ENCODE measurements around the gene ACTRT2. TPM values are rescaled to one million over a fixed set of nuclear protein-coding genes. Genes with fewer than 3 reads are reported as not detected.

Gene ACTRT2
- total RNA-seq, 4 donors from 2014 or later = not detected

DNA sequence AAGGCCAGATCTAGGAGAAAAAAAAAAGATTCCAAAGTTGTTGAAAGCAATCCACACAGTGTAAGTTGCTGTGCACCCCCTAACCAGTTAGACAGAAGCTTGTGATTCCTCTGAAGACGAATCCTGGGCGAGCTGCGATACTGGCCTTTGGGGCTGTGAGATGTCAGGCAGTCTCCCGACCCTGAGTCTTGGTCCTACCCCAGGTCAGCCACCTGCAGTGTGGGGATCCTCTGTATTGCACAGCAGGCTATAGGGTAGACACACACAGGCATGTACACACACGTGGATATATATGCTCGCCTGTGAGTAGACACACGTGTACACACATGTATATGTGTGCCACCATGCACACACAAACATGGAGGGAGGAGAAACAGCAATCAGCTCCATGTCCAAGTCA, 12.9 kb downstream of the ACTRT2 start:
- H3K4me3 ChIP-seq = no peak overlapping the region
- no peak overlapping the region for H3K27ac ChIP-seq
- DNase-seq (ENCODE audit: low spot score in 2 of 2) = no peak
- H3K9me3 ChIP-seq = no peaks in the 10 kb centered on the region
- no peaks in the 10 kb centered on the region for H3K36me3 ChIP-seq
- H3K4me1 ChIP-seq = peaks cover 0 to 12% (median 0%) of the 10 kb centered on the region in 4 donors
- TF ChIP-seq EP300 (IDR thresholded peaks at IDR 0.05) = no peak
- TF ChIP-seq, protein P1, sequence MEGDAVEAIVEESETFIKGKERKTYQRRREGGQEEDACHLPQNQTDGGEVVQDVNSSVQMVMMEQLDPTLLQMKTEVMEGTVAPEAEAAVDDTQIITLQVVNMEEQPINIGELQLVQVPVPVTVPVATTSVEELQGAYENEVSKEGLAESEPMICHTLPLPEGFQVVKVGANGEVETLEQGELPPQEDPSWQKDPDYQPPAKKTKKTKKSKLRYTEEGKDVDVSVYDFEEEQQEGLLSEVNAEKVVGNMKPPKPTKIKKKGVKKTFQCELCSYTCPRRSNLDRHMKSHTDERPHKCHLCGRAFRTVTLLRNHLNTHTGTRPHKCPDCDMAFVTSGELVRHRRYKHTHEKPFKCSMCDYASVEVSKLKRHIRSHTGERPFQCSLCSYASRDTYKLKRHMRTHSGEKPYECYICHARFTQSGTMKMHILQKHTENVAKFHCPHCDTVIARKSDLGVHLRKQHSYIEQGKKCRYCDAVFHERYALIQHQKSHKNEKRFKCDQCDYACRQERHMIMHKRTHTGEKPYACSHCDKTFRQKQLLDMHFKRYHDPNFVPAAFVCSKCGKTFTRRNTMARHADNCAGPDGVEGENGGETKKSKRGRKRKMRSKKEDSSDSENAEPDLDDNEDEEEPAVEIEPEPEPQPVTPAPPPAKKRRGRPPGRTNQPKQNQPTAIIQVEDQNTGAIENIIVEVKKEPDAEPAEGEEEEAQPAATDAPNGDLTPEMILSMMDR (IDR thresholded peaks at IDR 0.05) = no peak
- TF ChIP-seq POLR2A (IDR thresholded peaks at IDR 0.05) = no peak
- 90 to 93% methylated on average over 7 of the region's 7 CpGs for WGBS, 2 donors
- peaks cover 0 to 24% of the 10 kb centered on the region in 2 donors for H3K27me3 ChIP-seq

DNA sequence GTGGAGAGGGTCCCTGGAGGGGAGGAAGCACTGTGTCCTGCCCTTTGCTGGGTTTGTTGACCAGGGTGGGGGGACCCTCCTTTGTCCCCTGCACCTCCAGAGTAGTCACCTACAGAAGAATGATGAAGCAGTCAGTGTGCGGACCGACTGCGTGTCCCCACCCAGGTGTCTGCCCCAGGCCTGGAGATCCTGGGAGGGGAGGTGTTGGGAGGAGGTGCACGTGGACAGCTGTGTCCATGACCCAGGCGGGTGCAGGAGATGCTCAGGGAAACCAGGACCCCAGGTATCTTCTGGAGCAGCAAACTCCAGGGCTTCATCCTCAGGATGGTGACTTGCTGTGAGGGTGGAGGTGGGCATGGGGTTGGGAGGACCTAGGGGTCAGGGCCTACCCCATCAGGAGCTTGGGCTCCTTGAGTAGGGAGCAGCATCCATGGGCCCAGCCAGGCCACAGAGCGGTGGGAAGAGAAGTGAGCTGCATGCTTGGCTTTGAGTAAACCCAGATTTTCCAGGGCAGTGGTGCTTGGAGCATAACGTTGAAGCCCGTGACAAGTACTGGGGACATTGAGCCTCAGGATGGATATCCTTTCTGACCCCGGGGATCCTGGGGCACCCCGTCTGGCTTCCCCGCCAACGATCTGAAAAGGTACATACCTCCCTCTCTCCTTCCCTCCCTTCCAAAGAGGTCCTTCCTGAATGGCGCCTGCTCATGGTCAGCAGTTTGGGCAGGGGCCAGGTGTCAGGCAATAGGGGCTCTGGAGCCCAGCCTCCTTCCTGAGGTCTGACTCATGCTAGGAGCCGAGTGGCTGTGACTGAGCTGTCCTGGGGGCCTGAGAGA, 13.7 kb downstream of the ACTRT2 start:
- Histone ChIP-seq H3K4me3 (no peak overlapping the region), H3K27ac (no peak overlapping the region), H3K4me1 (peaks cover 0 to 12% (median 0%) of the 10 kb centered on the region in 4 donors), H3K9me3 (no peaks in the 10 kb centered on the region), H3K27me3 (peaks cover 0 to 16% of the 10 kb centered on the region in 2 donors), H3K36me3 (no peaks in the 10 kb centered on the region)
- 82 to 88% methylated on average over 14 of the region's 14 CpGs for WGBS, 2 donors
- DNase-seq (ENCODE audit: low spot score in 2 of 2) = no peak
- TF ChIP-seq, protein P1 (IDR thresholded peaks at IDR 0.05) = no peak
- TF ChIP-seq POLR2A (IDR thresholded peaks at IDR 0.05) = no peak
- no peak for TF ChIP-seq EP300 (IDR thresholded peaks at IDR 0.05)

DNA sequence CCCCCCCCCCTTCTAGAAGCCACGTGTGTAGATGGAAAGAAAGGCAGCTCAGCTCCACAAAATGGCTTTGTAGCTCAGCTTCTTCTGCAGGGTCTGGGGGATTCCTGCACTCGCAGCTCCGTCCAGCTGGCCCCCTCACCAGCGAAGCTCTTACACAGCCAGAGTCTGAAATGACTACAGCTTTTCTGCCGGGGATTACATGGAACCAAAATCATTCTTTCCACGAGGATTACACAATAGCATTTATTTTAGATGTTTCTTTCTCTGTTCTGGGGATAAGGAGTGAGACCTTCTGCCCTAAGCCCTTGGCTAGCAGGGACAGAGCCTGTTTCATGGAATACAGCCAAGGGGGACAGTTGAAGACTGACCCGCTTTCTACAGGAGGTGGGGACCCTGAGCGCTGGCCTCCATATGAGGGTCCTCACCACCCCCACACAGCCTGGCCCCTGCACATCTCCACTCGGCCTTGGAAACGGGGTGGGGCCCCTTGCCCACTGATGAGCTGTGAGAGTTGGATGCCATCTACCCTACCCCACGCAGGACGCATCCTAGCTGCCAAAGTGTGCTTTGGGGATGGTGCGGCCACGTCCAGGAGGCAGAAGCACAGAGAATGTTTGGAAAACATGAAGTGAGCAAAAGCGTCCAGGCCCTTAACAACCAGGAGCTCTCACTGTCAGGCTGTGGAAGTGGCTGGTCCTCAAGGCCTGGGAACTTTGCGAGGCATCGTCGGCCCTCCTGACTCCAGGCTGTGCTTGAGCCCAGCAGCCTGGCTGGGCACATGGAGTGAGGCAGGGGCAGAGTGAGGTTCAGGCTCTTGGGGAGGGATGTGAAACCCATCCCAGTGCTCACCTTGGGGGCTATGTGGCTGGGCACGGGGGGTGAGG, 14.5 kb downstream of the ACTRT2 start:
- peaks cover 0 to 11% (median 0%) of the 10 kb centered on the region in 4 donors for H3K4me1 ChIP-seq
- no peak for TF ChIP-seq EP300 (IDR thresholded peaks at IDR 0.05)
- TF ChIP-seq, protein P1 (IDR thresholded peaks at IDR 0.05) = no peak
- no peak for TF ChIP-seq POLR2A (IDR thresholded peaks at IDR 0.05)
- 66 to 72% methylated on average over 18 to 19 of the region's 19 CpGs for WGBS, 2 donors
- no peaks in the 10 kb centered on the region for H3K9me3 ChIP-seq
- H3K4me3 ChIP-seq = no peak overlapping the region
- DNase-seq (ENCODE audit: low spot score in 2 of 2) = no peak
- H3K36me3 ChIP-seq = no peaks in the 10 kb centered on the region
- H3K27ac ChIP-seq = no peak overlapping the region
- H3K27me3 ChIP-seq = peaks cover 0 to 10% of the 10 kb centered on the region in 2 donors

DNA sequence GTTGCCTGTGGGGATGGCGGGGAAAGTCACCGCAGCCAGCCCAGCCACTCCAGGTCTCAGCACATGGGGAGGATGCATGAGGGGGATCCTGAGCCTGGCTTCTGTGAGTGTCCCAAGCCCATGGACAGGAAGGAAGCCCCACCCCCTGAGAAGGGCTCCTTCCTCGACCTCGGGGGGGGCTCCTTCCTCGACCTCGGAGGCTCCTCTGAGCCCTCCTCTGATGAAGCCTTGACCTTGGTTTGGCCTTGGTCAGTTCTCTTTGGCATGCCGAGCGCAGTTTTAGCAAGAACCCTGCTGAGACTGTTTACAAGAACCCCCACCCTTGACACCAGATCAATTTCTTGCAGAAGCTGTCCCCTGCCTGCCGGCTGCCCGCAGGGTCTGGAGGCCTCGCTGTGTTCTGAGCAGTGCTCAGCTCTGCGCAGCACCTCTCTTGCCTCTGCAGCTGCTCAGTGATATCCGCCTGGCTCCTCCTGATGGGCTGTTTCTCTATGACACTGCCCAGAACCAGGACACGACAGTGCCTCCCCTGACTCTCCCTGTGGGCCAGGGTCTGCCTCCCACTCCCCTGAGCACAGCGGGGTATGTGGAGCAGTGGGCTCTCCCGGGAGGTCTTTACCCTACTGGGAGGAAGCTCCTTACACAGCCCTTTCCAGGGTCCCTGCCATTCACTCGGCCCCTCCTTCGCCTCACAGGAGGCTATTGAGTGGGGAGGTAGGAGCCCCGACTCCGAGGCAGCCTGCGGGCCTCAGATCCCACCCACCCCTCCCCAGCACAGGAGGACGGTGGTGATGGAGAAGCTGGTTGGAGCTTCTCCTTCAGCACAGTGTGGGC, 15.4 kb downstream of the ACTRT2 start:
- Histone ChIP-seq H3K27me3 (peaks cover 0 to 4% of the 10 kb centered on the region in 2 donors), H3K36me3 (no peaks in the 10 kb centered on the region), H3K4me3 (no peak overlapping the region), H3K9me3 (no peaks in the 10 kb centered on the region), H3K4me1 (peaks cover 0 to 2% (median 0%) of the 10 kb centered on the region in 4 donors), H3K27ac (no peak overlapping the region)
- no peak for TF ChIP-seq EP300 (IDR thresholded peaks at IDR 0.05)
- 58 to 61% methylated on average over 16 to 17 of the region's 22 CpGs for WGBS, 2 donors
- DNase-seq (ENCODE audit: low spot score in 2 of 2) = no peak
